ENCODE measurements around the gene MAX. TPM values are rescaled to one million over a fixed set of nuclear protein-coding genes. Genes with fewer than 3 reads are reported as not detected.

The MAX gene
- polyA plus RNA-seq, 6 donors from 2014 or later = 115 to 137 (median 125) TPM

DNA sequence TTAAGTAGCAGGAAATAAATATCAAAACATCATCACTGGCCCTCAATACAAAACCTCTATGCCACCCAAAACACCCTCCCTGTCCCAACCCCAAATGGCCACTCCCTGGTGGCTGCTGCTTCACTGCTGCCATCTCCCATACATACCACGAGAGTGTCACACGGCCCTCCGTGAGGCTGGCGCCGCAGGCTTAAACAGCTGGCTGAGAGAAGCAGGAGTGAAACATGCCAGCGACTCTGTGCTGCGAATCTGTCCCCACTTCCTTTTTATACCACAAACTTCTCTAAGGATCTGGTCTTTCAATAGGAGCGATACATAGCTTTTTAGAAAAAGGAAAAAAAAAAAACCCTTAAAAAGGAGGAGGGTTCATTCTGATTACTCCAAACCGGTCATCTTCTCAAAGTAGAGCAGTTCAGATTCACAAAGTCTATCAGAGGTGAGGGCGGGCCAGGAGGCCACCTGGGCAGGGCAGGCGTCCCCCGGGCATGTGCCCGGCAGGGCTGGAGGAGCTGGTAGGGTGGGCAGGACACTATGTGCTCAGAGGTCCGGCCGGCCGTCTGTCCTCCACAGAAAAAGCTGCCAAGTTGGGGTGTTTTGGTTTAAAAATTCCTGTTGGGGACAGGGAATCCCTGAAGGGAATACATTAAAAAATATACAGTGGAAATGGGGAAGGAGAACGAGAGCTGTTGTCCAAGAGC lies 26.5 kb downstream of the MAX start:
- H3K4me3 Mint-ChIP-seq = no peak overlapping the region
- peaks cover 24% of the 10 kb centered on the region in 2 donors for H3K36me3 Mint-ChIP-seq
- peak overlapping the region in 4 of 6 donors; percentile 16 to 88 (median 65) for H3K27ac Mint-ChIP-seq
- H3K9me3 Mint-ChIP-seq = no peaks in the 10 kb centered on the region
- ATAC-seq (ENCODE audit: low read depth in 2 of 2) = no peak
- peaks cover 33 to 39% (median 39%) of the 10 kb centered on the region in 3 donors for H3K4me1 Mint-ChIP-seq
- H3K27me3 Mint-ChIP-seq = no peaks in the 10 kb centered on the region
- DNase-seq = no peak

DNA sequence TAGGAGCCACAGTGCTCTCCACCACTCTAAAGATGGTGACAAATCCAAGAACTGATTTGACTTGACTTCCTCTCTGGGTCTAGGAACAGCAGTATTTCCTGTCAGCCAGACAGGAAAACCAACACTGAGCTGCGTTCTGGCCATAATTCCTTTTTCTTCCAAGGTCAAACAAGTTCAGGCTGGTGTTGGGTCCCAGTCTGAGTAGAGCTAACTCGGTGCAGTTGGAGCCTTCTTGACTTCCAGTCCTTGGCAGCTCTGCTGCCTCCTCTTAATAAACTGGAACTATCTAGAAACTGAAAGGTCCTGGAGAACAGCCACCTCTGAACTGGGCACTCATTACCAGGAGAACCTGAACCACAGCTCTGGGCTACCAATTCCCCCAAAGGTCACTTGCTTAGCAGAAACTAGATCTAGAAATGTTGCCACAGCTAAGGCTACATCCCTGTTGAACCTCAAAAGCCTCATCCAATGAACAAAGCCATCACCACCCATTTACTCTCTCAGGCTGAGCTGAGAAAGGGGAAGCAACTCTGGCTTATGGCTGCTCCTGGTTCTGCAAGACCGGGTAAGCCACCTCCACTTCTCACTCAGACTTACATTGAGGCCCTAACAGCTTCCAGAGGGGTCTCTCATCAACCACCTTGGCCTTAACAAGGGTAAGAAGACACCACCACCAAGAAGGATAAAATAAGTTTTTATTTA lies 27.7 kb downstream of the MAX start:
- peaks cover 13 to 18% of the 10 kb centered on the region in 2 donors for H3K36me3 Mint-ChIP-seq
- peaks cover 26 to 33% (median 32%) of the 10 kb centered on the region in 3 donors for H3K4me1 Mint-ChIP-seq
- peak overlapping the region in 5 of 6 donors; percentile 58 to 88 (median 78) for H3K27ac Mint-ChIP-seq
- DNase-seq (peak; percentile 33), ATAC-seq (ENCODE audit: low read depth in 2 of 2) (peak; percentile 93 to 97)
- H3K9me3 Mint-ChIP-seq = no peaks in the 10 kb centered on the region
- H3K4me3 Mint-ChIP-seq = no peak overlapping the region
- H3K27me3 Mint-ChIP-seq = no peaks in the 10 kb centered on the region

DNA sequence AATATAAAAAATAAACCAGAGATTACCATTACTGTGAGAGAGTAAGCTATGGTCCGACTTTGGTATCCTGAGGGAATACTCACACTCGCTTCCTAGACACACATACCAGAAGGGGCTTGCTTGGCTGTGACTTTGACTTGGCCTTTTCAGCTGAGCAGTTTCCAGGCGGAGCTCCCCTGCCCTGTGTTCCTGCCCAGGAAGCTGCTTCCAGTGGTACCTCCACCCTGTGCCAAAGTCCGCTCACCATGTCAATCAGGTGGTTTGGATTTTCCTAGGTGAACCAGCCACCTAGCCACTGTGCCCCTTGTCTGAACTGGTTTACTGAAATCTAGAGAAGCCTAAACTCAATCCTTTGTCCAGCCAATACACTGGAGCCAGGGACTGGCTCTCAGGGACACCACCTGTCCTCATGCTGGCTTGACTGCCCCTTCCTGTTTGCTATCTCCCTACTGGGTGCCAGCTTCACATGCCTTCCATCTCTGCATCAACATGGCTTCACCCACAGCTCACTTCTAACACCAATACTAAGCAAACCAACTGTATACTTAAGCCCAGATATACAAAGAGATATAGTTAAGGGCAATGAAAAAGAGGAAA lies 28.6 kb downstream of the MAX start:
- no peak overlapping the region for H3K4me3 Mint-ChIP-seq
- H3K4me1 Mint-ChIP-seq = peaks cover 22 to 35% (median 28%) of the 10 kb centered on the region in 3 donors
- DNase-seq (no peak), ATAC-seq (ENCODE audit: low read depth in 2 of 2) (no peak)
- H3K36me3 Mint-ChIP-seq = peaks cover 13 to 15% of the 10 kb centered on the region in 2 donors
- no peaks in the 10 kb centered on the region for H3K9me3 Mint-ChIP-seq
- H3K27me3 Mint-ChIP-seq = no peaks in the 10 kb centered on the region
- peak overlapping the region in 2 of 6 donors; percentile 35 to 83 for H3K27ac Mint-ChIP-seq

DNA sequence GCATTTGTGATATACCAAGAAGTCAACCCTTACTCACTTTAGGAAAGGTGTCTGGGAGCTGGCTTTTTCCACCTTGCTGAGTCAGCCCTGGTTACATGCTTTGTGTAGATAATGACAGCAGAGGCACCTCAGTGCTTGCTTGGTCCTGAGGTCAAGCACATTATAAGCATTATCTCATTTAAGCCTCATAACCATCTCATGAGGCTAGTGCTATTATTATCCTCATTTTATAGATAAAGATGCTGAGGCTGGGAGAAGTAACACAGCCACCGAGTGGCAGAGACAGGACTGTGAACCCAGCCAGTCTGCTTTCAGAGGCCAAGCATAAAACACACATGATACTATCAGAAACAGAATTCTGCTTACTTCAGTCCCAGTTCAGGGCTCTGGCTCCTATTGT lies 29.4 kb downstream of the MAX start:
- H3K4me3 Mint-ChIP-seq = no peak overlapping the region
- peak overlapping the region in 2 of 6 donors; percentile 15 to 47 for H3K27ac Mint-ChIP-seq
- ATAC-seq (ENCODE audit: low read depth in 2 of 2) = no peak
- no peaks in the 10 kb centered on the region for H3K27me3 Mint-ChIP-seq
- peaks cover 22 to 38% (median 28%) of the 10 kb centered on the region in 3 donors for H3K4me1 Mint-ChIP-seq
- peaks cover 12 to 15% of the 10 kb centered on the region in 2 donors for H3K36me3 Mint-ChIP-seq
- H3K9me3 Mint-ChIP-seq = no peaks in the 10 kb centered on the region
- no peak for DNase-seq

DNA sequence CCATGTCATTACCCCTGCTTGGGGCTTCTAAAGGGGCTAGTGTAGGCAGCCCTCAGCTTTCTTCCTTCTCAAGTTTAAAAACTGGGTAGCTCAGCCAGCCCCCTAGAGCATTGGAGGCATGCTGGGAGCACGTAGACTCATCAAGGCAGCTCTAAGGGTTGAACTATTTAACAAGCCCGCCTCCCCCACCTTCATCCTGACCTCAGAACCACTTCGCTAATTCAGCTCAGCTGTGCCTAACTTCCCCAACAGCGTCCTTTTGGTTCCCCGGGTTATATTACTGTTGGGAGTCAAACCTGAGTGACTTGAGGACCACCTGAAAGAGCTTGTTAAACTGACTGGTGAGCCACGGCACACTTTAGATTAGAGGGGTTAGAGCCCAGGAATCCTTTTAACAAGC lies 30.1 kb downstream of the MAX start:
- Mint-ChIP-seq H3K4me3 (no peak overlapping the region), H3K4me1 (peaks cover 22 to 38% (median 28%) of the 10 kb centered on the region in 3 donors), H3K36me3 (peaks cover 8 to 14% of the 10 kb centered on the region in 2 donors), H3K9me3 (no peaks in the 10 kb centered on the region), H3K27ac (peak overlapping the region in 2 of 6 donors; percentile 33 to 36), H3K27me3 (no peaks in the 10 kb centered on the region)
- ATAC-seq (ENCODE audit: low read depth in 2 of 2) (no peak), DNase-seq (no peak)

DNA sequence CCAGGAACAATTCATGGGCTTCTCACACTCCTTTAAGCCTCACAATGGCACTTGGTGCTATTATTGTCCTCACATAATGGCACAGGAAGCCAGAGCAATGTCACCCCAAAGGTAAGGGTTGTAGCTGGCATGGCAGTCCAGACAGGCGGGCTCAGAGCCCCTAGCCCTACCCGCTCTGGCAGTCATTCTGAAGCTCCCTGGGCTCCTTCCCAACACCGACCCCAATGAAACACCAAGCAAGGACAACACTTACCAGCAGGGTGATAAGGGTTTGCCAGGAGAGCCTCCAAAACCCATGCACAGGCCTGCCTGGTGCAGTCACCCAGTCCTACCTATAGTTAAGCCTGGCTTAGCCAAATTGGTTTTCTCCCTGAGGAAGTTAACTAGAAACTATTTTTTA lies 30.8 kb downstream of the MAX start:
- no peak overlapping the region for H3K27ac Mint-ChIP-seq
- ATAC-seq (ENCODE audit: low read depth in 2 of 2) = no peak
- peaks cover 8 to 13% of the 10 kb centered on the region in 2 donors for H3K36me3 Mint-ChIP-seq
- no peaks in the 10 kb centered on the region for H3K27me3 Mint-ChIP-seq
- no peaks in the 10 kb centered on the region for H3K9me3 Mint-ChIP-seq
- H3K4me1 Mint-ChIP-seq = peaks cover 22 to 38% (median 28%) of the 10 kb centered on the region in 3 donors
- no peak overlapping the region for H3K4me3 Mint-ChIP-seq
- DNase-seq = no peak

DNA sequence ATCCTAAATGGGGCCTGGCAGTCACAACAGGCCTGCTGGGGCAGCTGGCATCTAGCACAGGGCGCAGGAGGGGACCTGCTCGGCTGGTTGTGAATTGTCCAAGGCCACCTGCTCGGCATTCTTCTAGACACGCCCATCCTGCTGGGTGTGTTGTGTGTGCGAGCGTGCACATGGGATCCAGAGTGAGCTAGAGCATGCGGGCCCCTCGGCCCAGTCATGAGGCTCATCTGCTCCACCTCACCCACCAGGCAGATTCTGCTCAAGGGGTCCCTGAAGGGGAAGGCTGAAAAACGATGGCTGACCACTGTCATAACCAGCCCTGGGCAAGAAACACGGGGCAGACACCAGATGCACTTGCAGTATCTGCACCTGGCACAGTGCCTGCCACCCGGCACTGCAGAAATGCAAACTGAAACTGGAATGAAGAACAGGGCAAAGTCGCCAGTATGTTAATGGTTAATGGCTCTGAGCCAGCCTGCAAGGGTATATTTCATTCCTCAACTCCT lies 31.8 kb downstream of the MAX start:
- peaks cover 8 to 16% of the 10 kb centered on the region in 2 donors for H3K36me3 Mint-ChIP-seq
- ATAC-seq (ENCODE audit: low read depth in 2 of 2) = no peak
- peak overlapping the region in 2 of 8 donors; percentile 28 to 60 for H3K4me3 Mint-ChIP-seq
- DNase-seq = no peak
- no peaks in the 10 kb centered on the region for H3K9me3 Mint-ChIP-seq
- H3K27me3 Mint-ChIP-seq = no peaks in the 10 kb centered on the region
- H3K27ac Mint-ChIP-seq = peak overlapping the region in 1 of 6 donors; percentile 34
- peaks cover 19 to 34% (median 25%) of the 10 kb centered on the region in 3 donors for H3K4me1 Mint-ChIP-seq

DNA sequence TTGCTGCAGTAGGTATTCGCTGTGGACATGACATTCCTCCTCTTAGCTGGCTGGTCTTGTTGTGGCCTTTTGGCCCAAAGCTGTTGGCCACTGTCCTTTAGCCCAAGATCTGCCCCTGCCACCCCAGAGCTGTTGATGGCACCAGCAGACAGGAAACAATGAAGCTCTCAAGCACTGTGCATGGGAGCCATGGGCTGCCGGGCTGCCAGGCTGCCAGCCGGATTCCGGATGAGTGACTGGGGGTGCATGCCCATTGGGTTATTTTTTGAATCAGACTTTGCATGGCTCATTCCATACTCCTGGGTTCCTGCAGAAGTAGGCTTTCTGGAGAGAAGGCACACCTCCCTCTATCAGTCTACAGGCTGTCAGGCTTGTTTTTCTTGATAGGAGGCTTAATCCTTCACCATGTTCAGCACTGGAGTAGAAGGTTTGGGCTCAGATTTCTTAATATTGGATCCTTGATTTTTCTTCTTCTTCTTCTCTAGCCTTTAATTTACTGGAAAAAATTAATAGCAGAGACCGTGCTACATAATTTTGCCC lies 32.4 kb downstream of the MAX start:
- no peak for ATAC-seq (ENCODE audit: low read depth in 2 of 2)
- H3K27me3 Mint-ChIP-seq = no peaks in the 10 kb centered on the region
- H3K4me3 Mint-ChIP-seq = no peak overlapping the region
- H3K27ac Mint-ChIP-seq = no peak overlapping the region
- H3K4me1 Mint-ChIP-seq = peaks cover 14 to 28% (median 19%) of the 10 kb centered on the region in 3 donors
- DNase-seq = no peak
- peaks cover 8 to 18% of the 10 kb centered on the region in 2 donors for H3K36me3 Mint-ChIP-seq
- H3K9me3 Mint-ChIP-seq = no peaks in the 10 kb centered on the region

DNA sequence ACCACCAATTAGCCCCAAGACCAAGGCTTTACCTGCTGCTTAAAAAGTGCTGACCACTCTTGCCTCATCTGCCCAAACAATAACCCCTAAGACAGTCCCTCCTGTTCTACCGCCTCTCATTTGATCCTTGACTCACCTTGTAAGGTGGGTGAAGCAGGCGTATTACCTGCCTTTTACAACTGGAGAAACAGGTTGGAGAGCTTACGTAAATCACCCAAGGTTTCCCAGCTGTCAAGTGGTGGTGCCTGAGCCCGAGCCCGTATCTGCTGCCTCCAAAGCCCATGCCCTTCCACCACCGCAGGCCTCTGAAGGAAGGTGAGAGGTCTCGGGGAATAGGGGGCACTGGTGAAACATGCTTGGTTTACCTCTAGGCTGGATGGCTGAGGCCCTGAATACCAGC lies 36.6 kb downstream of the MAX start:
- Mint-ChIP-seq H3K9me3 (no peaks in the 10 kb centered on the region), H3K27ac (peak overlapping the region in 1 of 6 donors; percentile 15), H3K4me3 (no peak overlapping the region), H3K27me3 (no peaks in the 10 kb centered on the region), H3K36me3 (peaks cover 8 to 23% of the 10 kb centered on the region in 2 donors), H3K4me1 (peaks cover 3 to 7% (median 3%) of the 10 kb centered on the region in 3 donors)
- no peak for ATAC-seq (ENCODE audit: low read depth in 2 of 2)
- DNase-seq = no peak

DNA sequence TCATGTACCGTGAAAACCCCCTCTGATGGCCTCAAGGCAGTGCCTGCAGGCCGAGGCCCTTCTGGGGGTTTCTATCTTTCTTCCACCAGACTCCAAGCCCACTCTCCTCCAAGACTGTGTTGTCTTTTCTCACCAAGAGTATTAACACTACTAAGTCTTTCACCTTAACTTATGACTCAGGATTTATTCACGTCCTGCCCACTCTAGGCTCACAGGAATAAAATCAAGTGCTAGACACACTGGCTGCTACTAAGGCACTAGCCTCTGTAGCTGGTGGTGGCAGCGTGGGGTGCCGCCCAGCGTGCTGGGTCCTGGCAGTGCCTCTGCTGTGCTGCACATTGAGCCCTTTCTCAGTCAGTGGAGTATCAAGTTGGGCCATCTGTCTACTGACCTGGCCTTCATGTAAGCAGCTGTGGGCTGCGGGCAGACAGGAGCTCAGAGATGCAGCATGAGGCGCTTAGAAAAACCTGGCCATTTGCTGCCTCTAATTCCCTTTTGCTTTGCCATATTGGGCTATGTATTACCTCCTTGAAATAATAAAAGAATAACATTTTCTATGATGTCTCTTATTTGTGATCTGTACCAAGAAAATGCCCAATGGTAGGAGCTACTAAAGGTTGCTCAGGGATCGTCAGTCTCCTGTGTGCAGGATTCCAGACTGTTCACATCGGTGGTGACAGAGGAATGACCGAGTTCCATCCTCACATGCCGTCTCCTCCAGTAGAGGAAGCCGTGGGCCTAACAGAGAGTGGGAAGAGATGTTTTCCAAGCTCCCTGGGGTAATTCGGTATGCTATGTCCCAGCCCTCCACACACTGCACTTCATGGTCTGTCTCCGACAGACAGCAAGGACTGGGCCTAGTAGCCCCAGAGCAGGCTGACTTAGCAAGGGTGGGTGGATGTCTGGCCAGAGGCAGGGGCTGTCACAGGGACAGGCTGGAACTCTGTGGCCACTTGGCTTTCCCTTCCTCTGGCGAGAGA lies 39.9 kb downstream of the MAX start:
- DNase-seq (no peak), ATAC-seq (ENCODE audit: low read depth in 2 of 2) (no peak)
- H3K36me3 Mint-ChIP-seq = peaks cover 8 to 27% of the 10 kb centered on the region in 2 donors
- H3K9me3 Mint-ChIP-seq = no peaks in the 10 kb centered on the region
- no peak overlapping the region for H3K27ac Mint-ChIP-seq
- peak overlapping the region in 1 of 8 donors; percentile 75 for H3K4me3 Mint-ChIP-seq
- no peaks in the 10 kb centered on the region for H3K27me3 Mint-ChIP-seq
- peaks cover 0 to 3% (median 0%) of the 10 kb centered on the region in 3 donors for H3K4me1 Mint-ChIP-seq

DNA sequence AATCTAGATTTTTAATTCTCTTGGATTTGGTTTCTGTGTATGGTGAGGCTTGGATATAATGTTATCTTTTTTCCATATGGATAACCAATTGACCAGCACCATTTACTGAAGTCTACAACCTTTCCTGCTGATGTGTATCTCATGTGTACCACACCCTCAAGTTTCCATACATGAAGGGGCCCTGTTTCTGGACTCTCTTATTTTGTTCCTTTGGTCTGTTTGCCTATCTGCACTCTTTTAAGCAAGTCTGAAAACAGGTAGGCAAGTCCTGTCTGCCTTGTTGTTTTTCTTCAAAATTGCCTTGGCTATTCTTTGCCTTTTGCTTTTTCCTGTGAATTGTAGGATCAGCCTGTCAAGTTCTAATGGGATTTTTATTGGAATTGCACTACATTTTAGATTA lies 44.6 kb downstream of the MAX start:
- H3K27ac Mint-ChIP-seq = no peak overlapping the region
- no peaks in the 10 kb centered on the region for H3K27me3 Mint-ChIP-seq
- ATAC-seq (ENCODE audit: low read depth in 2 of 2) (no peak), DNase-seq (no peak)
- peaks cover 0 to 8% (median 5%) of the 10 kb centered on the region in 3 donors for H3K4me1 Mint-ChIP-seq
- H3K4me3 Mint-ChIP-seq = no peak overlapping the region
- peaks cover 8 to 22% of the 10 kb centered on the region in 2 donors for H3K36me3 Mint-ChIP-seq
- no peaks in the 10 kb centered on the region for H3K9me3 Mint-ChIP-seq

DNA sequence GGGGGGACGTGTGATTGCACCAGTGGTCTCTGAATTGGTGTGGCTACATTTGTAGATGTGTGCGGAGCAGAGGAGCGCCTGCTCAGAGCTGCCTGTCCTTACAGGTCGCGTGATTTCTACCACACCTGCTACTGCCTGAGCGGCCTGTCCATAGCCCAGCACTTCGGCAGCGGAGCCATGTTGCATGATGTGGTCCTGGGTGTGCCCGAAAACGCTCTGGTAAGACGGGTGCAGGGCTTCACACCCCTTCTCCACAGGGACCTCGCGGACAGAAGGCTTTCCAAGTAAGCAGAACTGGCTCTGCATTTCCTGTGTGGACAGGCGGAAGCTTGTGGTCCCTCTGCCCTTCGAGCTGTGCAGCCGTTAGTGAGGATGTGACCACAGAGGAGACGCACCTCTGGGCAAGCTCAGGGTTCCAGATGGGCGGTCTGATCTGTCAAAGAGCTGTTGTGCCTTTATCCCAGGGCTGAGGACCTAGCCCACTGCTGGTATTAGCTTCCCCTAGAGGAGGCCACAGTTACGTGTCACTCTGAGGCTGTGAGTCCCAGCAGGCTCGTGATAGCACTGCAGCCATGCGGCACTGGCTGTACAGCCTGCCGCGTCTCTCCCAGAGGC lies 47.7 kb downstream of the MAX start:
- Mint-ChIP-seq H3K4me1 (peaks cover 0 to 8% (median 5%) of the 10 kb centered on the region in 3 donors), H3K27ac (peak overlapping the region in 1 of 6 donors; percentile 41)

More for the DNA sequence above, 47.7 kb downstream of the MAX start:
- Mint-ChIP-seq H3K9me3 (no peaks in the 10 kb centered on the region), H3K27me3 (no peaks in the 10 kb centered on the region), H3K4me3 (no peak overlapping the region), H3K36me3 (peaks cover 0 to 9% of the 10 kb centered on the region in 2 donors)
- DNase-seq = no peak
- ATAC-seq (ENCODE audit: low read depth in 2 of 2) = peak in 1 of 2 donors; percentile 28
